Astrocyte (in vitro differentiated cells and primary cell): ENCODE results near the gene BLACAT1. TPM values are rescaled to one million over a fixed set of nuclear protein-coding genes. Genes with fewer than 3 reads are reported as not detected.

Experiments
- DNase-seq: peaks from one replicate; pipeline ENCODE4 v3.0.0-alpha.2; 2010; ENCODE audit warnings: low read depth
- FAIRE-seq: peaks from 2 replicates; lab custom pipeline; 2011; peaks lifted over from hg19 to GRCh38; lab: Jason Lieb, UNC
- H2AFZ ChIP-seq: 2 replicates; pipeline ENCODE4 v1.6.0; 2012; ENCODE audit warnings: low read depth, low read length, inconsistent platforms
- H3K27ac ChIP-seq: 2 replicates; pipeline ENCODE4 v1.5.1; 2011; ENCODE audit warnings: low read depth, low read length, inconsistent platforms
- H3K27me3 ChIP-seq: 2 replicates; pipeline ENCODE4 v1.6.0; 2011; ENCODE audit warnings: low read length, inconsistent platforms; ENCODE audit not compliant: insufficient read depth
- H3K36me3 ChIP-seq: 2 replicates; pipeline ENCODE4 v1.5.1; 2011; ENCODE audit warnings: low read length, inconsistent platforms; ENCODE audit not compliant: insufficient read depth
- H3K4me1 ChIP-seq: 2 replicates; pipeline ENCODE4 v1.5.1; 2011; ENCODE audit warnings: low read length, inconsistent platforms; ENCODE audit not compliant: insufficient read depth
- H3K4me2 ChIP-seq: 2 replicates; pipeline ENCODE4 v1.6.0; 2012; ENCODE audit warnings: low read length, inconsistent platforms
- H3K4me3 ChIP-seq: 2 replicates; pipeline ENCODE4 v1.5.1; 2011; ENCODE audit warnings: low read depth, mild to moderate bottlenecking, low read length, inconsistent platforms; ENCODE audit not compliant: insufficient read depth
- H3K79me2 ChIP-seq: 2 replicates; pipeline ENCODE4 v1.6.0; 2012; ENCODE audit warnings: mild to moderate bottlenecking, low read length, inconsistent platforms; ENCODE audit not compliant: insufficient read depth
- H3K9ac ChIP-seq: 2 replicates; pipeline ENCODE4 v1.6.0; 2012; ENCODE audit warnings: mild to moderate bottlenecking, low read length, inconsistent platforms
- H3K9me3 ChIP-seq: 2 replicates; pipeline ENCODE4 v1.5.1; 2012; ENCODE audit warnings: low read depth, mild to moderate bottlenecking, low read length, inconsistent platforms; ENCODE audit not compliant: insufficient read depth
- H4K20me1 ChIP-seq: 2 replicates; pipeline ENCODE4 v1.6.0; 2012; ENCODE audit warnings: low read length, inconsistent platforms; ENCODE audit not compliant: insufficient read depth
- H3K27ac Mint-ChIP-seq: one replicate; pipeline ENCODE4 v1.8.0; 2021; ENCODE audit warnings: mild to moderate bottlenecking, mixed read lengths; ENCODE audit not compliant: unreplicated experiment
- H3K27me3 Mint-ChIP-seq: one replicate; pipeline ENCODE4 v1.8.0; 2021; ENCODE audit warnings: low read depth, mixed read lengths; ENCODE audit not compliant: unreplicated experiment
- H3K36me3 Mint-ChIP-seq: one replicate; pipeline ENCODE4 v1.8.0; 2021; ENCODE audit warnings: low read depth, mixed read lengths; ENCODE audit not compliant: unreplicated experiment
- H3K4me1 Mint-ChIP-seq: one replicate; pipeline ENCODE4 v1.8.0; 2021; ENCODE audit warnings: low read depth, mixed read lengths; ENCODE audit not compliant: unreplicated experiment
- H3K4me3 Mint-ChIP-seq: one replicate; pipeline ENCODE4 v1.8.0; 2021; ENCODE audit warnings: mild to moderate bottlenecking, moderate library complexity, mixed read lengths; ENCODE audit not compliant: unreplicated experiment
- H3K9me3 Mint-ChIP-seq: one replicate; pipeline ENCODE4 v1.8.0; 2021; ENCODE audit warnings: mild to moderate bottlenecking, mixed read lengths; ENCODE audit not compliant: unreplicated experiment
- EZH2 ChIP-seq: IDR thresholded peaks from 2 replicates; pipeline ENCODE4 v1.6.1; 2012; ENCODE audit warnings: mild to moderate bottlenecking, low read length, inconsistent platforms; ENCODE audit not compliant: insufficient read depth
- total RNA-seq: library from RNA; stranded (reverse); gene quantifications from 2 replicates; pipeline ENCODE4 v1.2.1, GENCODE V29; 2021
- TF ChIP-seq, protein P1 (sequence below): IDR thresholded peaks from 2 replicates; pipeline ENCODE4 v1.5.1; 2011; ENCODE audit warnings: low read depth, mild to moderate bottlenecking, inconsistent platforms, low read length, moderate library complexity; ENCODE audit not compliant: insufficient read depth

BLACAT1 gene
- total RNA-seq, 1 donor from 2014 or later, result 2.2 TPM

DNA sequence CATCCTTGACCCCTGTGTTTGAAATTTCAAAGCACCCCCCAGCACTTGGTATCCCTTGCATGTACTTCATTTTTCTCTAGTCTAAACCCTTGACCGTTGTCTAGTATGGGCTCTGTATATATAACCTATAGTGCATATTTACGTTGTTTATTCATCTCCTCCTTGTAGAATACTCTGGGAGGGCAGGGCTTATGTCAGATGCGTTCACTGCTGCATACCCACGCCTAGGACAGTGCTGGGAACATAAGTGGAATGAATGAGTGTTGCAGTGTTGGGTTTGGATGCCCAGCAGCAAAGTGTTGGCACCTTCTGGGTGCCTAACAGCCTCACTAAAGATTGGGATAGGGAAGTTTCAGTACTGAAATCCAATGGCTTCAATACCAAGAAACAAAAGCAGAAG lies 17.6 kb upstream of the BLACAT1 start:
- TF ChIP-seq, protein P1, sequence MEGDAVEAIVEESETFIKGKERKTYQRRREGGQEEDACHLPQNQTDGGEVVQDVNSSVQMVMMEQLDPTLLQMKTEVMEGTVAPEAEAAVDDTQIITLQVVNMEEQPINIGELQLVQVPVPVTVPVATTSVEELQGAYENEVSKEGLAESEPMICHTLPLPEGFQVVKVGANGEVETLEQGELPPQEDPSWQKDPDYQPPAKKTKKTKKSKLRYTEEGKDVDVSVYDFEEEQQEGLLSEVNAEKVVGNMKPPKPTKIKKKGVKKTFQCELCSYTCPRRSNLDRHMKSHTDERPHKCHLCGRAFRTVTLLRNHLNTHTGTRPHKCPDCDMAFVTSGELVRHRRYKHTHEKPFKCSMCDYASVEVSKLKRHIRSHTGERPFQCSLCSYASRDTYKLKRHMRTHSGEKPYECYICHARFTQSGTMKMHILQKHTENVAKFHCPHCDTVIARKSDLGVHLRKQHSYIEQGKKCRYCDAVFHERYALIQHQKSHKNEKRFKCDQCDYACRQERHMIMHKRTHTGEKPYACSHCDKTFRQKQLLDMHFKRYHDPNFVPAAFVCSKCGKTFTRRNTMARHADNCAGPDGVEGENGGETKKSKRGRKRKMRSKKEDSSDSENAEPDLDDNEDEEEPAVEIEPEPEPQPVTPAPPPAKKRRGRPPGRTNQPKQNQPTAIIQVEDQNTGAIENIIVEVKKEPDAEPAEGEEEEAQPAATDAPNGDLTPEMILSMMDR, result no peak
- no peak for TF ChIP-seq EZH2
- peaks cover 8% of the 10 kb centered on the region for H3K9me3 Mint-ChIP-seq
- H3K9me3 ChIP-seq, result peaks cover 4% of the 10 kb centered on the region
- no peaks in the 10 kb centered on the region for H3K36me3 ChIP-seq
- FAIRE-seq (no peak), DNase-seq (no peak)
- H3K4me3 ChIP-seq, result no peak overlapping the region
- no peaks in the 10 kb centered on the region for H3K36me3 Mint-ChIP-seq
- no peak overlapping the region for H2AFZ ChIP-seq
- no peak overlapping the region for H3K4me3 Mint-ChIP-seq
- H4K20me1 ChIP-seq, result no peaks in the 10 kb centered on the region
- H3K4me2 ChIP-seq, result no peak overlapping the region
- no peak overlapping the region for H3K9ac ChIP-seq
- H3K79me2 ChIP-seq, result no peaks in the 10 kb centered on the region
- no peak overlapping the region for H3K27ac ChIP-seq
- peaks cover 7% of the 10 kb centered on the region for H3K4me1 ChIP-seq
- no peaks in the 10 kb centered on the region for H3K4me1 Mint-ChIP-seq
- H3K27ac Mint-ChIP-seq, result no peak overlapping the region
- peaks cover 46% of the 10 kb centered on the region for H3K27me3 Mint-ChIP-seq
- peaks cover 9% of the 10 kb centered on the region for H3K27me3 ChIP-seq

DNA sequence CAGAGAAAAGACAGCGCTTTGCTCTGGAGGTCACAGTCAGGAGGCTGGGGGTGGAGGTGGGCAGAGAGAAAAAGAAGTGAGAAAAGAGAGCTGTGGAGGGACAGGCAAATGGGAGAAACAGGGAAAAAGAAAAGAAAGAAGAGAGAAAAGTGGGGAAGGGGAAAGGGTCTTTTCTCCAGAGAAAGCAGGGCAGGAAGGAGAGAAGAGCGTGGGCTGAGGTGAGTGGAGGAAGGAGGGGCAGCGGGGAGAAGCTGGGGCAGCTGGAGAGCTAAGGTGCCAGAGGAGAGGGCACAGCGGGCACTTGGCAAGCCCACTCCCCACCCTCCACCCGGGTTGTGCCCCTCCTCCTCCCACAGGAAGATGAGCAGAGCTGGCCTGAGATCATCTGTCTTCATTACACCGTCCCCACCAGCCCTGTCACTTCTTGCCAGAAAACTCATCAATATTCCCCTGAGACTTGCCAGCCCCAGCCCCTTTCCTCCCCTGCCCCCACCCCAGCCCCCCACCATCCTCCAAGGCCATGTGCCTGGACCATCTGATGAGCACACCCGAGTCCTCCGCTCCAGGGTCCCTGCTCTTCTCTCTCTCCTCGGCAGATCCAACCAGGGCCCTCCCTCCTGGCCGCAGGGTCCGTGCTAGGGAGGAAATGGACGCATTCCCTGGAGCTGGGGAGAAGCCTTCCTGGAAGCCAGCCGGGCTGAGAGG lies 17.0 kb upstream of the BLACAT1 start:
- H3K4me3 Mint-ChIP-seq, result no peak overlapping the region
- Histone ChIP-seq H3K4me1 (peaks cover 2% of the 10 kb centered on the region), H3K79me2 (no peaks in the 10 kb centered on the region), H2AFZ (no peak overlapping the region), H3K4me2 (no peak overlapping the region), H3K27me3 (peaks cover 9% of the 10 kb centered on the region), H3K9me3 (peaks cover 4% of the 10 kb centered on the region), H3K27ac (no peak overlapping the region), H3K36me3 (no peaks in the 10 kb centered on the region), H3K9ac (no peak overlapping the region), H3K4me3 (no peak overlapping the region), H4K20me1 (no peaks in the 10 kb centered on the region)
- TF ChIP-seq, protein P1, result no peak
- TF ChIP-seq EZH2, result no peak
- H3K27ac Mint-ChIP-seq, result no peak overlapping the region
- FAIRE-seq, result no peak
- peaks cover 8% of the 10 kb centered on the region for H3K9me3 Mint-ChIP-seq
- no peaks in the 10 kb centered on the region for H3K4me1 Mint-ChIP-seq
- no peaks in the 10 kb centered on the region for H3K36me3 Mint-ChIP-seq
- H3K27me3 Mint-ChIP-seq, result peaks cover 47% of the 10 kb centered on the region
- DNase-seq, result no peak

DNA sequence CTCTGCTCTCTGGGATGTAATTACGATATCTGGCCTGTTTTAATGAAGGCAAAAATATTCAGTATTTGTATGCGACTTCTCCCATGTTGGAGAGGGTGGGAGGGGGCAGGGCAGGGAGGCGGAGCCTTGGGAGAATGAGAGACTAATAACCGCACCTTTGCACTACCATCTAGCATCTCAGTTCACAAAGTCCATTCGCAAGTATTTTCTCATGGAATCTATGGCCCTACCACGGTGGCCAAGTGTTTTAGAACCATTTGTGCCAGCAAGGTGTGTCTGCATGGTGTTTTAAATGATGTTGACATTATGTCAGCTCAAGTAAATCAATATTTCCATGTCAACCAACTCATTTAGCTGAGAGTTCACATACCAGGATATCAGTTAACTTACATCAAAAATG lies 14.3 kb upstream of the BLACAT1 start:
- Histone ChIP-seq H3K36me3 (no peaks in the 10 kb centered on the region), H3K4me1 (no peaks in the 10 kb centered on the region), H3K27me3 (peaks cover 33% of the 10 kb centered on the region), H3K27ac (no peak overlapping the region), H4K20me1 (no peaks in the 10 kb centered on the region), H2AFZ (no peak overlapping the region), H3K9ac (no peak overlapping the region), H3K4me3 (no peak overlapping the region), H3K4me2 (no peak overlapping the region), H3K79me2 (no peaks in the 10 kb centered on the region), H3K9me3 (peaks cover 4% of the 10 kb centered on the region)
- FAIRE-seq, result no peak
- H3K36me3 Mint-ChIP-seq, result no peaks in the 10 kb centered on the region
- H3K27me3 Mint-ChIP-seq, result peaks cover 59% of the 10 kb centered on the region
- H3K4me1 Mint-ChIP-seq, result no peaks in the 10 kb centered on the region
- H3K4me3 Mint-ChIP-seq, result no peak overlapping the region
- no peak for DNase-seq
- H3K27ac Mint-ChIP-seq, result no peak overlapping the region
- no peak for TF ChIP-seq EZH2
- TF ChIP-seq, protein P1, result no peak
- H3K9me3 Mint-ChIP-seq, result peaks cover 6% of the 10 kb centered on the region
